Thoracic aorta (tissue), 2 donors: Measurements from ENCODE around the gene WDR20. TPM values are rescaled to one million over a fixed set of nuclear protein-coding genes. Genes with fewer than 3 reads are reported as not detected.
"Not testable (repeated sequence)": the region's sequence is repeated elsewhere in the genome, so short reads cannot be mapped to it uniquely, and the experiment has no call there.

Source experiments
- ATAC-seq: fragments of 150-250 bp; one replicate; pipeline ENCODE4 v1.8.0; 2017; ENCODE audit warnings: low read depth; ENCODE audit not compliant: insufficient number of reproducible peaks, low FRiP score
- DNase-seq: peaks from one replicate; pipeline ENCODE4 v3.0.0-alpha.2; 2020; ENCODE audit warnings: low spot score
- H3K27ac ChIP-seq, 2 donors: fragments of 200-600 bp; sonication (generic); 1 replicate in 1 of 2; 2 replicates in 1 of 2; pipeline ENCODE4 v1.5.1; 2016; ENCODE audit warnings: mild to moderate bottlenecking in 2 of 2, moderate library complexity in 2 of 2
- H3K27me3 ChIP-seq: fragments of 200-600 bp; sonication (generic); replicated peaks from 2 replicates; pipeline ENCODE4 v1.6.0; 2016; ENCODE audit warnings: mild to moderate bottlenecking; ENCODE audit not compliant: insufficient read depth
- H3K36me3 ChIP-seq: fragments of 200-600 bp; sonication (generic); one replicate; pipeline ENCODE4 v1.5.1; 2016
- H3K4me1 ChIP-seq, 2 donors: fragments of 200-600 bp; sonication (generic); 1 replicate in 1 of 2; 2 replicates in 1 of 2; pipeline versions ENCODE4 v1.5.1 to v1.6.0; 2016; ENCODE audit warnings: low read depth in 2 of 2, mild to moderate bottlenecking in 1 of 2; ENCODE audit not compliant: control insufficient read depth in 1 of 2
- H3K4me3 ChIP-seq: fragments of 200-600 bp; sonication (generic); 2 replicates; pipeline ENCODE4 v1.5.1; 2016; ENCODE audit warnings: mild to moderate bottlenecking
- H3K9me3 ChIP-seq: fragments of 200-600 bp; sonication (generic); 2 replicates; pipeline ENCODE4 v1.5.1; 2016
- CTCF ChIP-seq: fragments of 200-600 bp; sonication (generic); IDR thresholded peaks from one replicate; pipeline ENCODE4 v1.5.1; 2019; ENCODE audit warnings: antibody characterized with exemption
- total RNA-seq, 2 donors: library from RNA; depleted of rRNA; stranded (reverse); fragments of >200 nt; gene quantifications; one replicate each; pipeline versions ENCODE4 v1.1.0 to v1.2.3, GENCODE V29; 2016

WDR20 gene
- total RNA-seq, 2 donors from 2014 or later = 11.0 to 30.0 TPM

DNA sequence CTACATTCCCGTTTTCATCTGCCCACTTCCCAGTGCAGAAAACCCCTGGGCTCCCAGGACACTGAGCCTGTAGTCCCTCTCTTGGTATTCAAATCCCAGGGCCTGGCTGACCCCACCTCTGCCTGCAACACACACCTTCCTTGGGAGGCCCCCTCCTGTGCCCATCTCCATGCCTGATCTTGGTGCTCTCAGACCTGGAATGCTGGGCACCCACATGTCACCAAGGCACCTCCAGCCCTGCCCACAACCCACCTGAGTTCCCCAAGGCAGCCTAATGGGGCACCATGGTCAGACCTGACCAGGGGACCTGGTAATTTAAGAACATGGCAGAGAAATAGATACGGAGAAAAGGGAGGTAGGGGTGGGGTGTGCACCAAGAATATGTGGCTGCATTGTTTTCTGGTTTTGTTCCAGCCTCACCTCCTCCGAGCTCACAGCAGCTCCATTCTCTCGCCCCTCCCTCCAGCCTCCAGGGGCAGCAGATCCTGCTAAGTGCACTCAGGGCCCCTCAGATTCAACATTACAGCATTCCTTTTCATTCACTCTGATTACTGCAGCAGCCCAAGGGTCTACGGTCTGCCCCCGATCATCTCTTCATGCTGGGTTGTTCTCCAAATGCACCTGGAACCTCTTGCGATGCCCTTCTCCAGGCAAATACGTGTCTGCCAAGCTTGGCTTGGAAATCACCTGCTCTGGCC lies 43.7 kb upstream of the WDR20 start:
- no peaks in the 10 kb centered on the region for H3K27me3 ChIP-seq
- ATAC-seq = no peak
- H3K9me3 ChIP-seq = no peaks in the 10 kb centered on the region
- peaks cover 0 to 6% of the 10 kb centered on the region in 2 donors for H3K4me1 ChIP-seq
- DNase-seq = no peak
- H3K4me3 ChIP-seq = no peak overlapping the region
- no peaks in the 10 kb centered on the region for H3K36me3 ChIP-seq
- H3K27ac ChIP-seq = no peak overlapping the region
- no peak for TF ChIP-seq CTCF

- no peaks in the 10 kb centered on the region for H3K36me3 ChIP-seq
- no peaks in the 10 kb centered on the region for H3K27me3 ChIP-seq
- DNase-seq (peak; percentile 64), ATAC-seq (no peak)
- no peaks in the 10 kb centered on the region for H3K9me3 ChIP-seq
- peaks cover 0 to 6% of the 10 kb centered on the region in 2 donors for H3K4me1 ChIP-seq
- H3K4me3 ChIP-seq = no peak overlapping the region
- peak; percentile 67 for TF ChIP-seq CTCF
- H3K27ac ChIP-seq = no peak overlapping the region
Observed at GRCh38 chr14:102096569-102097188, 43.0 kb upstream of the WDR20 start.

DNA sequence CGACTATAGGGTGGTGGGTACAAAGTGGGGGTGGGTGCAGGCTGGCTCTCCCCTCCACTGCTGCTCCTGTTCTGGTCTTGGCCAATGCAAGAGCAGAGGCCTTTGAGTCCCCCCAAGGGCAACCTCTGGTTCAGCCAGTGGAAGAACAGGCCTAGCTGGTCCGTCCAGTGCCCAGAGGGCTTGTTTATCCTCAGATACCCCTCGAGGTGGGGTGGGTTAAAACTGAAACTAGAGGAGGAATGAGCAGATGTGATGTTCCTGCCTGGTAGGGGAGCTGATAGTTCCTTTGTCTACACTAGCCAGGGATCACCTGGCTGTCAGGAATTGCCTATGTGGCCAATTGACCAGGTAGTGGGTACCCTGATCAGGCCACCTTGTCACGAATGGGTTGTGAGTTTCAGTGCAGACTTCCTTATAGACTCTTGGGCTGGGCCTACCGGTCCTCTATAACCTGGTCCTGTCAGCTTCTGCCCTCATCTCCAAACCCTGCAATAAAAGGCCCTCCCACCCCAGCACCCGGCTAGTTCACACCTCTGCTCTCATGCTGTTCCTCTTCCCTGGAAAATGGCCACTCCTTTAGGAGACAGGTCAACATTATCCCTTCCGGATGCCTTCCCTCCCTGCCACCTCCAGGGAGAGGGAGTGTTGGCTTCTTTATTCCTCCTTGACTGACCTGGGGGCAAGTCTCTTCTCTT lies 42.1 kb upstream of the WDR20 start:
- ATAC-seq (no peak), DNase-seq (no peak)
- Histone ChIP-seq H3K4me1 (peaks cover 0 to 6% of the 10 kb centered on the region in 2 donors), H3K9me3 (no peaks in the 10 kb centered on the region), H3K27ac (no peak overlapping the region), H3K4me3 (no peak overlapping the region), H3K36me3 (no peaks in the 10 kb centered on the region), H3K27me3 (no peaks in the 10 kb centered on the region)
- TF ChIP-seq CTCF = no peak

GRCh38 chr14:102103062-102103695 lies 36.5 kb upstream of the WDR20 start:
- TF ChIP-seq CTCF = no peak
- Histone ChIP-seq H3K36me3 (no peaks in the 10 kb centered on the region), H3K27me3 (no peaks in the 10 kb centered on the region), H3K4me3 (no peak overlapping the region), H3K9me3 (no peaks in the 10 kb centered on the region), H3K27ac (no peak overlapping the region), H3K4me1 (no peaks in the 10 kb centered on the region)
- no peak for ATAC-seq
- no peak for DNase-seq

- no peaks in the 10 kb centered on the region for H3K27me3 ChIP-seq
- DNase-seq = no peak
- ATAC-seq = no peak
- no peak for TF ChIP-seq CTCF
- no peak overlapping the region for H3K4me3 ChIP-seq
- H3K36me3 ChIP-seq = no peaks in the 10 kb centered on the region
- H3K4me1 ChIP-seq = no peaks in the 10 kb centered on the region
- H3K27ac ChIP-seq = no peak overlapping the region
- no peaks in the 10 kb centered on the region for H3K9me3 ChIP-seq
Observed at GRCh38 chr14:102105369-102105768, 34.3 kb upstream of the WDR20 start.

DNA sequence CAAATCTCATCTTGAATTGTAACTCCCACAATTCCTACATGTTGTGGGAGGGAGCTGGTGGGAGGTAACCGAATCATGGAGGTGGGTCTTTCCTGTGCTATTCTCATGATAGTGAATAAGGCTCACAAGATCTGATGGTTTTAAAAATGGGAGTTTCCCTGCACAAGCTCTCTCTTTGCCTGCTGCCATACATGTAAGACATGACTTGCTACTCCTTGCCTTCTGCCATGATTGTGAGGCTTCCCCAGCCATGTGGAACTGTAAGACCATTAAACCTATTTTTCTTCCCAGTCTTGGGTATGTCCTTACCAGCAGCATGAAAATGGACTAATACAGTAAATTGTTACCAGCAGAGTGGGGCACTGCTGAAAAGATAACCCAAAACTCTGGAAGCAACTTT lies 30.4 kb upstream of the WDR20 start:
- not testable (repeated sequence) for H3K27me3 ChIP-seq, H3K4me1 ChIP-seq, DNase-seq, ATAC-seq, H3K4me3 ChIP-seq, H3K27ac ChIP-seq, H3K9me3 ChIP-seq, H3K36me3 ChIP-seq
